GM12878 (cell line): ENCODE data around the gene PLA2G6.

Experiments
- CHD2 ChIP-seq: IDR thresholded peaks from 2 replicates; pipeline ENCODE4 v1.6.1; 2011; ENCODE audit warnings: low read depth, low read length, improper control_type of control experiment, borderline replicate concordance
- MEF2A ChIP-seq: IDR thresholded peaks from 2 replicates; pipeline ENCODE4 v1.6.1; 2011; ENCODE audit warnings: low read depth, mild to moderate bottlenecking, low read length, moderate library complexity; ENCODE audit not compliant: insufficient read depth
- TF ChIP-seq, protein P1 (sequence below), 3 experiments: IDR thresholded peaks in 2 of 3; conservative IDR thresholded peaks in 1 of 3; 2 replicates each; pipeline ENCODE4 v1.5.1; 2011; ENCODE audit warnings: low read depth in 3 of 3, low read length in 3 of 3, mild to moderate bottlenecking in 3 of 3, control low read depth in 2 of 3, moderate library complexity in 2 of 3, inconsistent platforms in 1 of 3, mixed read lengths in 1 of 3; ENCODE audit not compliant: control insufficient read depth in 2 of 3, insufficient read depth in 1 of 3; ENCODE audit errors: extremely low read depth in 1 of 3

GRCh38 chr22:38067761-38068360 lies 113.8 kb downstream of the PLA2G6 start:
- no peak for TF ChIP-seq CHD2
- TF ChIP-seq, protein P1, sequence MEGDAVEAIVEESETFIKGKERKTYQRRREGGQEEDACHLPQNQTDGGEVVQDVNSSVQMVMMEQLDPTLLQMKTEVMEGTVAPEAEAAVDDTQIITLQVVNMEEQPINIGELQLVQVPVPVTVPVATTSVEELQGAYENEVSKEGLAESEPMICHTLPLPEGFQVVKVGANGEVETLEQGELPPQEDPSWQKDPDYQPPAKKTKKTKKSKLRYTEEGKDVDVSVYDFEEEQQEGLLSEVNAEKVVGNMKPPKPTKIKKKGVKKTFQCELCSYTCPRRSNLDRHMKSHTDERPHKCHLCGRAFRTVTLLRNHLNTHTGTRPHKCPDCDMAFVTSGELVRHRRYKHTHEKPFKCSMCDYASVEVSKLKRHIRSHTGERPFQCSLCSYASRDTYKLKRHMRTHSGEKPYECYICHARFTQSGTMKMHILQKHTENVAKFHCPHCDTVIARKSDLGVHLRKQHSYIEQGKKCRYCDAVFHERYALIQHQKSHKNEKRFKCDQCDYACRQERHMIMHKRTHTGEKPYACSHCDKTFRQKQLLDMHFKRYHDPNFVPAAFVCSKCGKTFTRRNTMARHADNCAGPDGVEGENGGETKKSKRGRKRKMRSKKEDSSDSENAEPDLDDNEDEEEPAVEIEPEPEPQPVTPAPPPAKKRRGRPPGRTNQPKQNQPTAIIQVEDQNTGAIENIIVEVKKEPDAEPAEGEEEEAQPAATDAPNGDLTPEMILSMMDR (IDR thresholded peaks at IDR 0.05 in 2 of 3, conservative IDR thresholded peaks at IDR 0.05 in 1 of 3; ENCODE audit: control insufficient read depth in 2 of 3, extremely low read depth in 1 of 3, insufficient read depth in 1 of 3, low read depth in 3 of 3, low read length in 3 of 3) = no peak
- no peak for TF ChIP-seq MEF2A
